ENCODE results near the gene CFAP46. TPM values are rescaled to one million over a fixed set of nuclear protein-coding genes. Genes with fewer than 3 reads are reported as not detected.
A peak's percentile ranks its signal among the peaks of the same experiment; 100 is the strongest.

CFAP46 gene
- total RNA-seq, 1 experiment from 2014 or later, result 3.3 TPM

GRCh38 chr10:132984801-132985545 lies 42.6 kb upstream of the CFAP46 start (continued):
- TF ChIP-seq ZNF423 (CRISPR knock-in tag; IDR thresholded peaks at IDR 0.05) (no peak), HMGXB4 (CRISPR knock-in tag; IDR thresholded peaks at IDR 0.05) (no peak), ZNF232 (CRISPR knock-in tag; IDR thresholded peaks at IDR 0.05) (no peak), TEAD4 (CRISPR knock-in tag; IDR thresholded peaks at IDR 0.05) (no peak), KAT7 (CRISPR knock-in tag; IDR thresholded peaks at IDR 0.05; ENCODE audit: borderline replicate concordance) (no peak)

- CTCF ChIA-PET, result interaction anchor here (1.4 kb wide), 1 partner anchor 45 kb away, joined by 3 read pairs; no protein-coding TSS in a partner anchor
- Mint-ChIP-seq H3K4me3 (no peak overlapping the region), H3K9me3 (no peaks in the 10 kb centered on the region), H3K4me1 (peaks cover 3% of the 10 kb centered on the region), H3K27me3 (ENCODE audit: low read depth) (no peaks in the 10 kb centered on the region), H3K36me3 (no peaks in the 10 kb centered on the region), H3K27ac (peak overlapping the region; percentile 78; the same call in 1 of the 2 replicates)
- ATAC-seq (no peak), DNase-seq (ENCODE audit: low spot score) (no peak)
- TF ChIP-seq PREB (CRISPR knock-in tag; IDR thresholded peaks at IDR 0.05; ENCODE audit: borderline replicate concordance), result no peak
- no peak for TF ChIP-seq ZNF396 (CRISPR knock-in tag; IDR thresholded peaks at IDR 0.05; ENCODE audit: borderline replicate concordance)
- no peak for TF ChIP-seq ZBTB43 (CRISPR knock-in tag; IDR thresholded peaks at IDR 0.05)
- TF ChIP-seq SOX15 (CRISPR knock-in tag; IDR thresholded peaks at IDR 0.05), result no peak
- no peak for TF ChIP-seq PRRX2 (CRISPR knock-in tag; IDR thresholded peaks at IDR 0.05)
- no peak for TF ChIP-seq MAX (CRISPR knock-in tag; IDR thresholded peaks at IDR 0.05)
- TF ChIP-seq ZNF281 (CRISPR knock-in tag; IDR thresholded peaks at IDR 0.05), result no peak
- no peak for TF ChIP-seq HMGA2 (CRISPR knock-in tag; IDR thresholded peaks at IDR 0.05)
- TF ChIP-seq JUN (CRISPR knock-in tag; IDR thresholded peaks at IDR 0.05), result no peak
- TF ChIP-seq GTF2I (CRISPR knock-in tag; conservative IDR thresholded peaks at IDR 0.05), result no peak
- TF ChIP-seq FOXJ3 (CRISPR knock-in tag; IDR thresholded peaks at IDR 0.05; ENCODE audit: borderline replicate concordance), result no peak
- TF ChIP-seq E2F5 (CRISPR knock-in tag; IDR thresholded peaks at IDR 0.05), result no peak
- no peak for TF ChIP-seq ZNF232 (CRISPR knock-in tag; IDR thresholded peaks at IDR 0.05)
- no peak for TF ChIP-seq FOXK1 (CRISPR knock-in tag; IDR thresholded peaks at IDR 0.05)
- no peak for TF ChIP-seq ESRRA (CRISPR knock-in tag; IDR thresholded peaks at IDR 0.05; ENCODE audit: borderline replicate concordance)
- TF ChIP-seq OVOL2 (CRISPR knock-in tag; IDR thresholded peaks at IDR 0.05; ENCODE audit: borderline replicate concordance), result no peak
- TF ChIP-seq NFE2L1 (CRISPR knock-in tag; IDR thresholded peaks at IDR 0.05), result no peak
- TF ChIP-seq ZSCAN18 (CRISPR knock-in tag; IDR thresholded peaks at IDR 0.05), result no peak
- TF ChIP-seq JAZF1 (CRISPR knock-in tag; IDR thresholded peaks at IDR 0.05), result no peak
- TF ChIP-seq TP53 (CRISPR knock-in tag; IDR thresholded peaks at IDR 0.05), result no peak
- POLR2A ChIA-PET, result interaction anchor here (0.6 kb wide), 1 partner anchor 273 kb away, joined by 4 read pairs; no protein-coding TSS in a partner anchor
Measured at GRCh38 chr10:132984008-132984295, 41.6 kb upstream of the CFAP46 start.
